WTC11 (cell line): ENCODE measurements around the gene DNAJC16. TPM values are rescaled to one million over a fixed set of nuclear protein-coding genes. Genes with fewer than 3 reads are reported as not detected.

ENCODE experiments used
- ATAC-seq: fragments of 200-7000 bp; cut with Tn5 transposase; 2 replicates; pipeline ENCODE4 v1.10.0; 2021; ENCODE audit warnings: mild to moderate bottlenecking, moderate library complexity
- CTCF ChIA-PET: fragments of 300-600 bp; sonication (Branson Sonifier 250); formaldehyde crosslinking; loops from one replicate; lab custom pipeline; 2021; ENCODE audit warnings: antibody characterized with exemption; lab: Charles Lee
- POLR2A ChIA-PET: fragments of 350-600 bp; sonication (Branson Sonifier 250); formaldehyde crosslinking; loops from one replicate; lab custom pipeline; 2021; ENCODE audit warnings: antibody characterized with exemption; lab: Charles Lee
- DNase-seq: peaks from one replicate; pipeline ENCODE4 v3.0.0; 2021; ENCODE audit warnings: low spot score
- H3K27ac Mint-ChIP-seq: 2 replicates; pipeline ENCODE4 v1.8.0; 2021; ENCODE audit warnings: mixed read lengths
- H3K27me3 Mint-ChIP-seq: 2 replicates; pipeline ENCODE4 v1.8.0; 2021; ENCODE audit warnings: low read depth, mild to moderate bottlenecking, moderate library complexity, mixed read lengths
- H3K36me3 Mint-ChIP-seq: 2 replicates; pipeline ENCODE4 v1.8.0; 2021; ENCODE audit warnings: mixed read lengths
- H3K4me1 Mint-ChIP-seq: 2 replicates; pipeline ENCODE4 v1.8.0; 2022; ENCODE audit warnings: mixed read lengths
- H3K4me3 Mint-ChIP-seq: 2 replicates; pipeline ENCODE4 v1.8.0; 2021; ENCODE audit warnings: mild to moderate bottlenecking, moderate library complexity, mixed read lengths
- H3K9me3 Mint-ChIP-seq: 2 replicates; pipeline ENCODE4 v1.8.0; 2021; ENCODE audit warnings: mixed read lengths
- CDX4 ChIP-seq: fragments of 250-450 bp; sonication (Bioruptor Pico); IDR thresholded peaks from 2 replicates; pipeline ENCODE4 v1.9.0; 2021; ENCODE audit warnings: moderate library complexity, mild to moderate bottlenecking, inconsistent platforms, borderline replicate concordance
- FOXK1 ChIP-seq: sonication (generic); formaldehyde crosslinking; IDR thresholded peaks from 2 replicates; pipeline ENCODE4 v1.8.0; 2022; ENCODE audit warnings: mild to moderate bottlenecking, moderate library complexity, missing genetic modification reagents
- FOXP4 ChIP-seq: sonication (generic); formaldehyde crosslinking; IDR thresholded peaks from 2 replicates; pipeline ENCODE4 v1.8.0; 2022; ENCODE audit warnings: mild to moderate bottlenecking, missing genetic modification reagents
- JAZF1 ChIP-seq: fragments of 250-450 bp; sonication (Bioruptor Pico); IDR thresholded peaks from 2 replicates; pipeline ENCODE4 v1.9.0; 2021; ENCODE audit warnings: moderate library complexity, mild to moderate bottlenecking, inconsistent platforms
- JUN ChIP-seq: sonication (generic); formaldehyde crosslinking; IDR thresholded peaks from 2 replicates; pipeline ENCODE4 v1.8.0; 2023; ENCODE audit warnings: mild to moderate bottlenecking, missing genetic modification reagents
- PRRX2 ChIP-seq: fragments of 250-450 bp; sonication (Bioruptor Pico); IDR thresholded peaks from 2 replicates; pipeline ENCODE4 v1.8.0; 2021; ENCODE audit warnings: mild to moderate bottlenecking
- ZBTB21 ChIP-seq: sonication (generic); formaldehyde crosslinking; IDR thresholded peaks from 2 replicates; pipeline ENCODE4 v1.8.1; 2023; ENCODE audit warnings: mild to moderate bottlenecking, missing genetic modification reagents, borderline replicate concordance
- ZMAT4 ChIP-seq: fragments of 250-450 bp; sonication (Bioruptor Pico); IDR thresholded peaks from 2 replicates; pipeline ENCODE4 v1.9.0; 2021; ENCODE audit warnings: mild to moderate bottlenecking
- ZNF423 ChIP-seq: fragments of 250-450 bp; sonication (Bioruptor Pico); IDR thresholded peaks from 2 replicates; pipeline ENCODE4 v2.1.2; 2022; ENCODE audit warnings: mild to moderate bottlenecking, moderate library complexity
- ZSCAN18 ChIP-seq: fragments of 250-450 bp; sonication (Bioruptor Pico); IDR thresholded peaks from 2 replicates; pipeline ENCODE4 v2.1.2; 2022; ENCODE audit warnings: mild to moderate bottlenecking, moderate library complexity
- total RNA-seq: library from RNA; stranded (reverse); gene quantifications from 3 replicates; pipeline ENCODE4 v1.2.3, GENCODE V29; 2021
- TF ChIP-seq, protein P1 (sequence below): fragments of 250-450 bp; sonication (Bioruptor Pico); conservative IDR thresholded peaks from 2 replicates; pipeline ENCODE4 v1.9.0; 2021; ENCODE audit warnings: mild to moderate bottlenecking
- TF ChIP-seq, protein P2 (sequence below): sonication (generic); formaldehyde crosslinking; IDR thresholded peaks from 2 replicates; pipeline ENCODE4 v1.8.1; 2022; ENCODE audit warnings: mild to moderate bottlenecking, missing genetic modification reagents, moderate library complexity, borderline replicate concordance

The DNAJC16 gene
- total RNA-seq, 1 experiment from 2014 or later = 16.4 TPM

DNA sequence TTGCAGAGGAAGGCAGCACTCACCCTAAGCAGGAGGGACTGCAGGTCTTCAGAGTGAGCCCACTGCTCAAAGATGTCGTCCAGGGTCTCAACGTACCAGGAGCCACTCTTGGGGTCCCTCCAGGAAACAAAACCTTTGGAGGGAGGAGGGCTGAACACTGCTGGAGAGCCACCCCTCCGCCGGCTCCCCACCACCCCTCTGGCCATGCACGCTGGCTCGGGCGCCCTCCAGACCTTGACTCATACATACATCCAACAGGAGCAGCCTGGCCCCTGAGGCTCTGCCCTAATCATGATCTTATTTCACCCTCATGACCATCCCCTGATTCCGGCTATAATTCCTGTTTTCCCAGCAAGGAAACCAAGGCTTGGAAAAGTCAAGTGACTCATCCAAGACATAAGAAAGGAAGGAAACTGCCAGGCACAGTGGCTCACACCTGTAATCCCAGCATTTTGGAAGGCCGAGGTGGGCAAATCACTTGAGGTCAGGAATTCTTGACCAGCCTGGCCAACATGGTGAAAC lies 32.7 kb upstream of the DNAJC16 start:
- ChIA-PET CTCF (no interaction called here), POLR2A (no interaction called here)
- H3K27me3 Mint-ChIP-seq = no peaks in the 10 kb centered on the region

More for the DNA sequence above, 32.7 kb upstream of the DNAJC16 start:
- H3K36me3 Mint-ChIP-seq = peaks cover 26% of the 10 kb centered on the region
- DNase-seq (no peak), ATAC-seq (no peak)
- peaks cover 18% of the 10 kb centered on the region for H3K4me1 Mint-ChIP-seq
- H3K9me3 Mint-ChIP-seq = peaks cover 4% of the 10 kb centered on the region
- H3K4me3 Mint-ChIP-seq = no peak overlapping the region
- no peak overlapping the region for H3K27ac Mint-ChIP-seq
- TF ChIP-seq ZNF423 (no peak), ZSCAN18 (no peak), ZMAT4 (CRISPR knock-in tag) (no peak), JUN (CRISPR knock-in tag) (no peak), PRRX2 (no peak), CDX4 (CRISPR knock-in tag) (no peak), FOXP4 (CRISPR knock-in tag) (no peak), JAZF1 (no peak), FOXK1 (CRISPR knock-in tag) (no peak), ZBTB21 (no peak)
- TF ChIP-seq, protein P1, sequence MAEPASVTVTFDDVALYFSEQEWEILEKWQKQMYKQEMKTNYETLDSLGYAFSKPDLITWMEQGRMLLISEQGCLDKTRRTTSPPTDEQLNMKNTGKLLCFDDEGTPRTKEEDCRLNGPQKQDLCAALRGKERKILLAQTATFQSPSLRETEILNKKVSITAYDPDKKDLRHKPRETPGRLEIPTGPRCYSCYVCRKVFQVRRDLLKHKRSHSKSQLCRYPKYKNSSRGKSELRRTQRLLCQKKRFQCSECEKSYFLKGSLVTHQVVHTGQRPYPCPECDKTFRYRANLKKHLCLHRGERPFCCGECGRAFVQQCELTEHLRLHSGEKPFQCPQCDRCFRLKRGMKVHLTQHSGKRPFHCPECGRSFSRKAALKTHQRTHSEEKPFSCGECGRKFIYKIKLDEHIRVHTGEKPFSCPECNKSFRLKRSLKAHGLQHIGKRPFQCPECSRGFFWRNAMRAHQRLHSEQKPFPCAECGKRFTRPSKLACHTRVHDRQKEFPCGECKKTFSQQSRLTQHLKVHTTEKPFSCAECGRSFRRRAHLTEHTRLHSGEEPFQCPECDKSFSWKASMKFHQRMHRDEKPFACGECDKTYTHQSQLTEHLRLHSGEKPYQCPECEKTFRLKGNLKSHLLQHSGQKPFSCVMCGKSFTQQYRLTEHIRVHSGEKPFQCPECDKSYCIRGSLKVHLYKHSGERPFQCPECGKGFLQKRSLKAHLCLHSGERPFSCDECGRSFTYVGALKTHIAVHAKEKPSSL (CRISPR knock-in tag) = no peak
- TF ChIP-seq, protein P2, sequence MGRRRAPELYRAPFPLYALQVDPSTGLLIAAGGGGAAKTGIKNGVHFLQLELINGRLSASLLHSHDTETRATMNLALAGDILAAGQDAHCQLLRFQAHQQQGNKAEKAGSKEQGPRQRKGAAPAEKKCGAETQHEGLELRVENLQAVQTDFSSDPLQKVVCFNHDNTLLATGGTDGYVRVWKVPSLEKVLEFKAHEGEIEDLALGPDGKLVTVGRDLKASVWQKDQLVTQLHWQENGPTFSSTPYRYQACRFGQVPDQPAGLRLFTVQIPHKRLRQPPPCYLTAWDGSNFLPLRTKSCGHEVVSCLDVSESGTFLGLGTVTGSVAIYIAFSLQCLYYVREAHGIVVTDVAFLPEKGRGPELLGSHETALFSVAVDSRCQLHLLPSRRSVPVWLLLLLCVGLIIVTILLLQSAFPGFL (CRISPR knock-in tag) = no peak
